T-helper 1 cell treated with Interleukin-12 subunit alpha and Interleukin-12 subunit beta and Interleukin-4 antibody, amounts not matched to agents 30 ng/mL and 1 ng/mL, for 36 hours (primary cell): Measurements from ENCODE around the gene CASZ1. TPM values are rescaled to one million over a fixed set of nuclear protein-coding genes. Genes with fewer than 3 reads are reported as not detected.

Experiments used
- intact Hi-C: fragments of 100-400 bp; cut with micrococcal nuclease; formaldehyde crosslinking; loops from one replicate; pipeline ENCODE4 v1.15.1; 2024
- total RNA-seq: library from RNA; stranded (reverse); gene quantifications from 2 replicates; pipeline ENCODE4 v1.2.3, GENCODE V29; 2022

CASZ1 gene
- total RNA-seq, 1 donor from 2014 or later: 9.5 TPM

GRCh38 chr1:10825592-10825991 lies 29.1 kb upstream of the CASZ1 start:
- intact Hi-C loops: no loop called here

GRCh38 chr1:10824821-10825540 lies 28.5 kb upstream of the CASZ1 start:
- intact Hi-C loops: no loop called here

GRCh38 chr1:10823000-10823401 lies 26.6 kb upstream of the CASZ1 start:
- intact Hi-C loops: no loop called here

- intact Hi-C loops: no loop called here
Observed at GRCh38 chr1:10821388-10821787, 24.9 kb upstream of the CASZ1 start.

- intact Hi-C loops: no loop called here
Observed at GRCh38 chr1:10820422-10820821, 24.0 kb upstream of the CASZ1 start.

- intact Hi-C loops: no loop called here
Observed at GRCh38 chr1:10819198-10819901, 22.9 kb upstream of the CASZ1 start.

- intact Hi-C loops: no loop called here
Observed at GRCh38 chr1:10818262-10819197, 22.1 kb upstream of the CASZ1 start.

GRCh38 chr1:10816743-10817369 lies 20.4 kb upstream of the CASZ1 start:
- intact Hi-C loops: no loop called here

- intact Hi-C loops: no loop called here
Observed at GRCh38 chr1:10816233-10816632, 19.8 kb upstream of the CASZ1 start.

GRCh38 chr1:10815858-10816195 lies 19.4 kb upstream of the CASZ1 start:
- intact Hi-C loops: no loop called here

GRCh38 chr1:10814976-10815857 lies 18.8 kb upstream of the CASZ1 start:
- intact Hi-C loops: no loop called here

- intact Hi-C loops: no loop called here
Observed at GRCh38 chr1:10814312-10814711, 17.9 kb upstream of the CASZ1 start.

GRCh38 chr1:10813799-10814198 lies 17.4 kb upstream of the CASZ1 start:
- intact Hi-C loops: no loop called here

- intact Hi-C loops: no loop called here
Observed at GRCh38 chr1:10812387-10812915, 16.0 kb upstream of the CASZ1 start.

GRCh38 chr1:10808441-10808840 lies 12.0 kb upstream of the CASZ1 start:
- intact Hi-C loops: no loop called here

- intact Hi-C loops: no loop called here
Observed at GRCh38 chr1:10806966-10807365, 10.5 kb upstream of the CASZ1 start.

- intact Hi-C loops: no loop called here
Observed at GRCh38 chr1:10803971-10804820, 7.8 kb upstream of the CASZ1 start.

GRCh38 chr1:10802944-10803715 lies 6.7 kb upstream of the CASZ1 start:
- intact Hi-C loops: no loop called here

- intact Hi-C loops: no loop called here
Observed at GRCh38 chr1:10800778-10801177, 4.3 kb upstream of the CASZ1 start.
